Cardiac muscle cell (in vitro differentiated cells and primary cell): ENCODE measurements around the gene COPB1. TPM values are rescaled to one million over a fixed set of nuclear protein-coding genes. Genes with fewer than 3 reads are reported as not detected.

Source experiments
- DNase-seq, 2 donors: peaks; one replicate each; pipeline versions ENCODE4 v3.0.0 to v3.0.0-alpha.2; 2010 to 2017; ENCODE audit warnings: low read depth in 1 of 2, low spot score in 1 of 2
- H3K27ac ChIP-seq: fragments of 200-600 bp; sonication (generic); 2 replicates; pipeline ENCODE4 v1.5.1; 2016
- H3K27me3 ChIP-seq: fragments of 200-600 bp; sonication (generic); 2 replicates; pipeline ENCODE4 v1.6.0; 2016; ENCODE audit warnings: control low read depth
- H3K36me3 ChIP-seq: fragments of 200-600 bp; sonication (generic); 2 replicates; pipeline ENCODE4 v1.5.1; 2016; ENCODE audit warnings: control low read depth
- H3K4me1 ChIP-seq: fragments of 200-600 bp; sonication (generic); 2 replicates; pipeline ENCODE4 v1.8.1; 2017; ENCODE audit warnings: low read depth, mild to moderate bottlenecking, mixed run types
- H3K4me3 ChIP-seq: fragments of 200-600 bp; sonication (generic); 2 replicates; pipeline ENCODE4 v1.5.1; 2016; ENCODE audit warnings: mild to moderate bottlenecking
- H3K9me3 ChIP-seq: fragments of 200-600 bp; sonication (generic); 2 replicates; pipeline ENCODE4 v1.5.1; 2017; ENCODE audit warnings: low read depth, mild to moderate bottlenecking, control low read depth
- polyA plus RNA-seq: library from polyadenylated mRNA; unstranded; fragments of >200 nt; fragmentation: Nextera tagmentation; extraction: Ambion mirVana; gene quantifications from 2 replicates; pipeline ENCODE4 v1.2.1, GENCODE V29; 2016
- total RNA-seq: library from RNA; depleted of rRNA; stranded (reverse); fragments of >200 nt; gene quantifications from 2 replicates; pipeline ENCODE4 v1.2.3, GENCODE V29; 2016
- TF ChIP-seq, protein P1 (sequence below): IDR thresholded peaks from 2 replicates; pipeline ENCODE4 v1.5.1; 2012; ENCODE audit warnings: low read depth, mild to moderate bottlenecking, low read length

The COPB1 gene
- total and polyA plus RNA-seq, 2 experiments from 2014 or later: 79.2 to 81.7 TPM

DNA sequence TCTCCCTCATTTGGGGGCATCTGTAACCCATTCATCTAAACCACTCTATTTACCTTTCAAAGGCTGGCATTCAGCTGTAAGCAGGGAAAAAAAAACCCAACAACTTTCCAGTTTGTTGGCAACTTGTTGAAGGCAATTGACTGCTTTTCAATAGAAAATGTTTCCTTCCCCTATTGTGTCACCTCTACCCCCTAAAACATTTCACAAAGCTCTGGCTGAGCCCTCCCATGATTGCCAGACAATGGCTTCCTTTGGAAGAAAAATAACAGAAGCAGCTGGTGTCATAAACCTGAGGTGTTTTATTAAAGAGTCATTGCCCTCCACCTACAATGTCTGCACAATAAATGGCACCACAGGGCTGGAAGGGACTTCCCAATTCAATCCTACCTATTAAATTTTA, 42.7 kb upstream of the COPB1 start:
- Histone ChIP-seq H3K4me3 (no peak overlapping the region), H3K27ac (no peak overlapping the region), H3K4me1 (no peaks in the 10 kb centered on the region), H3K36me3 (no peaks in the 10 kb centered on the region), H3K27me3 (no peaks in the 10 kb centered on the region), H3K9me3 (no peaks in the 10 kb centered on the region)
- no peak for DNase-seq
- TF ChIP-seq, protein P1, sequence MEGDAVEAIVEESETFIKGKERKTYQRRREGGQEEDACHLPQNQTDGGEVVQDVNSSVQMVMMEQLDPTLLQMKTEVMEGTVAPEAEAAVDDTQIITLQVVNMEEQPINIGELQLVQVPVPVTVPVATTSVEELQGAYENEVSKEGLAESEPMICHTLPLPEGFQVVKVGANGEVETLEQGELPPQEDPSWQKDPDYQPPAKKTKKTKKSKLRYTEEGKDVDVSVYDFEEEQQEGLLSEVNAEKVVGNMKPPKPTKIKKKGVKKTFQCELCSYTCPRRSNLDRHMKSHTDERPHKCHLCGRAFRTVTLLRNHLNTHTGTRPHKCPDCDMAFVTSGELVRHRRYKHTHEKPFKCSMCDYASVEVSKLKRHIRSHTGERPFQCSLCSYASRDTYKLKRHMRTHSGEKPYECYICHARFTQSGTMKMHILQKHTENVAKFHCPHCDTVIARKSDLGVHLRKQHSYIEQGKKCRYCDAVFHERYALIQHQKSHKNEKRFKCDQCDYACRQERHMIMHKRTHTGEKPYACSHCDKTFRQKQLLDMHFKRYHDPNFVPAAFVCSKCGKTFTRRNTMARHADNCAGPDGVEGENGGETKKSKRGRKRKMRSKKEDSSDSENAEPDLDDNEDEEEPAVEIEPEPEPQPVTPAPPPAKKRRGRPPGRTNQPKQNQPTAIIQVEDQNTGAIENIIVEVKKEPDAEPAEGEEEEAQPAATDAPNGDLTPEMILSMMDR: no peak

DNA sequence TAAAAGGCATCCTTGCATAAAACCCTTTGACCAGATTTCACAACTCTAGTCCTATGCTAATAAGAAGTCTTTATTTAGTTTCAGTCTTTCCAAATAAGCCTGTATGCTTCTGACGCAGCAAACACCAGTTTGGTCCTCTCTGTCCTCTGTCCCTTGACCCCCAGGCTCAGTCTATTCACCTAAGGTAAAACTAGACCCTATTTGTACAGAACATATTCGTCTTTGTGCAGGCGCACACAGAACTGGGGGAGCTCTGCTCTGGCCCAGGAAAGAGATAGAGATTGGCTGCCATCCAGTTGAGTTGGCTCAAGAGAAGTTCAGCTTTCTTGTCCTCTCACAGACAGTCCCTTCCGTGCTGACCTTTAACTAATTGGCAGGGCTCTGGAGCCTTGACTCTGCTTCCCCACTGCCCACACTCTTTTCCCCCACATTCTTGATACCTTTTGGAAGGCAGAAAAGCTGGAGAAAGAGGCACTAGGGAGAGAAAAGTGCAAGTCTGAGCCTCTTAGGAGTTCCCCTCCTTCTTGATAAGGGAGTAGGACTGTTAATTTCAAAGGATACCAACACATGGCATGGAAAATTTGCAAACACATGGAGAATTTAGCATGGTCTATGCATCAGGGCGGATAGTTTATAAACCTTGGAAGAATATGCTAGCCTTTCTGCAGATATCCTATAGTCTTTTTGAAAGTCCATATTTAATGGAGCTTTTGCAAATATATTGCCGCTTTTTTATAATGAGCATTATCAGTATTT, 41.8 kb upstream of the COPB1 start:
- H3K4me3 ChIP-seq: no peak overlapping the region
- peak in 1 of 2 donors; percentile 76 for DNase-seq

DNA sequence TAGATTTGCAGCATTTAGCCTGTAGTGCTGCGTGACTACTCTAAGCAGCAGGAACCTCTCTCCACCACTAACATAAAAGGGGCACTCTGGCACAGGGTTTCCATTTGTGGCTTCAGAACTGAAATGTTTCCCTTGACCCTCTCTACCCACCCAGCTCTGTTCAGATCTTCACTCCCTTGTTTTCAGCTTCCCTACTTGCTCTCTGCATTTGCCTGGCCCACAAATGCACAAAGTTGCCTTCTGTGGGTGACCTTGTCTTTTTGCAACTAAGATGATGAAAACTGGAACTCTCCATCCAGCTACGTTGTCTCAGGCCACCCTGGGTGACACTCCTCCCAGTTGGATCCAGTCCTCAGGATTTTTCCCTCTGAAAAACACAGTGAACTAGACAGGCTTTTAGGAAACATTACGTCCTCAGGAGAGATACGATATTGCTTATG, 40.4 kb upstream of the COPB1 start:
- TF ChIP-seq, protein P1: no peak
- H3K4me3 ChIP-seq: no peak overlapping the region
- no peaks in the 10 kb centered on the region for H3K9me3 ChIP-seq
- no peaks in the 10 kb centered on the region for H3K4me1 ChIP-seq
- peak in 1 of 2 donors; percentile 43 for DNase-seq
- H3K27ac ChIP-seq: no peak overlapping the region
- no peaks in the 10 kb centered on the region for H3K36me3 ChIP-seq
- H3K27me3 ChIP-seq: no peaks in the 10 kb centered on the region

More for the DNA sequence above, 41.8 kb upstream of the COPB1 start:
- Histone ChIP-seq H3K4me1 (no peaks in the 10 kb centered on the region), H3K27ac (no peak overlapping the region), H3K9me3 (no peaks in the 10 kb centered on the region), H3K36me3 (no peaks in the 10 kb centered on the region), H3K27me3 (no peaks in the 10 kb centered on the region)
- TF ChIP-seq, protein P1: no peak

DNA sequence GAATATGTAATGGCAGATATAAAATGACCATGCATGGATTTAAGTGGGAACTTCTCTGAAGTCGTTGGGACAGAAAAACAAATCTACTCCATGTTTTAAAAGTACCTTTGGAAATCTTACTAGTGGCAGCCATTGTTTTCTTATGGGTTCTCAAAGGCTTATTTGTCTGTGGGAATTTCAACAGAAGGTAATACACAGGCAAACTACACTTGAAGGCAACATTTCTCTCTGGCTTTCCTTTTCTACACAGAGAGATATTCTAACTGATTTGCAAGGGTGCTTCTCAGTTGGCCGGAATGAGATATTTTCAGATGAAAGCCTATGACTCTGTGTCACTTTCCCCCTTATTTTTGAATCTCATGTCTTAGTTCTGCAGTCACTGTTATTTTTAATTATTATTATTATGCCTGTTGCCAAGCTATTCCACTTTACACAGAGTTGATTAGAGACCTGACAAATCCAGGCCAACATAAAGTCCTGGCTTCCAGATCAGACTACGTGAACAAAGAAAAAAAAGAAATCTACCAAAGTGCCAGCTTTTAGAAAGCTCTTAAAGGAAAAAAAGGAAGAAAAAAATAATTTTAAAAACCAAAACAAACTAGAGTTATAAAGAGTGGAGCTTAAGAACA, 39.4 kb upstream of the COPB1 start:
- H3K27ac ChIP-seq: no peak overlapping the region
- TF ChIP-seq, protein P1: no peak

DNA sequence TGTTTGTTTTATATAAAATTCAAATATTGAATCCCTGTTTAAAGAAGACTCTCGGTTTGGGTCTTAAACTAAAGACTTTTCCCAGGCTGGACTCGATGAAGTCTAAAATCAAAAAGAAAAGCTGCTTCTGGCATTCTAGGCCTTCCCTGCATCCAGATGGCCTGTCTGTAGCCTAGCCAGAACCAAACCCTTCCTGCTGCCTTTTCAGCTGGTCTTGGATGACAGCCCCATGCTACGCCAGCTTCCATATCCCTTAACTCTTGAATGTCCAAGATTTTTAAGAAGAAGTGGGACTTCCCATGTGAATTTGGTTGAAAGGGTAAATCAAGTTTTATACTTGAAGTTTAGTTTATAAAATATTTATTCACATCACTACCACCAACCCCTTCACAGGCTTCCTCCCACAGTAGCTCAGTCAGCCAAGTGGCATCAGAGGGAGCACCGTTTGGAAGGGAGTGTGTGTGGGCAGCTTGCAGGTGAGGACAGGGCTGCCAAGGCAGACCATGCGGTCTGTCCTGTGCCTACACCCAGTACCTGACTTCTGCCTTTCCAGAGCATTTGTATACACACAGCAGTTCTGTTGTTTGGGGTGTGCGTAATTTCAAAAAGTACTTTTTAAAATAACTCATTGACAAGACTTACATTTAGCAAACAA, 38.8 kb upstream of the COPB1 start:
- Histone ChIP-seq H3K27ac (no peak overlapping the region), H3K27me3 (no peaks in the 10 kb centered on the region), H3K4me3 (no peak overlapping the region), H3K36me3 (no peaks in the 10 kb centered on the region), H3K4me1 (no peaks in the 10 kb centered on the region), H3K9me3 (no peaks in the 10 kb centered on the region)
- TF ChIP-seq, protein P1: no peak
- DNase-seq: no peak

More for the DNA sequence above, 39.4 kb upstream of the COPB1 start:
- H3K9me3 ChIP-seq: no peaks in the 10 kb centered on the region
- no peaks in the 10 kb centered on the region for H3K4me1 ChIP-seq
- H3K36me3 ChIP-seq: no peaks in the 10 kb centered on the region
- no peak for DNase-seq
- H3K4me3 ChIP-seq: no peak overlapping the region
- H3K27me3 ChIP-seq: no peaks in the 10 kb centered on the region
